LNCaP clone FGC (cell line): Measurements from ENCODE around the gene ERVH48-1.
"Not testable (repeated sequence)": the region's sequence is repeated elsewhere in the genome, so short reads cannot be mapped to it uniquely, and the experiment has no call there.

Source experiments
- DNase-seq: peaks from one replicate; pipeline ENCODE4 v3.0.0-alpha.2; 2011; ENCODE audit warnings: low read depth
- H3K4me3 ChIP-seq: 2 replicates; pipeline ENCODE4 v1.5.1; 2011; ENCODE audit warnings: mild to moderate bottlenecking, low read depth, low read length, control low read depth
- TF ChIP-seq, protein P1 (sequence below): IDR thresholded peaks from 2 replicates; pipeline ENCODE4 v1.5.1; 2012; ENCODE audit warnings: mild to moderate bottlenecking; ENCODE audit not compliant: control insufficient read depth, insufficient read depth; ENCODE audit errors: extremely low read depth

ERVH48-1 gene

DNA sequence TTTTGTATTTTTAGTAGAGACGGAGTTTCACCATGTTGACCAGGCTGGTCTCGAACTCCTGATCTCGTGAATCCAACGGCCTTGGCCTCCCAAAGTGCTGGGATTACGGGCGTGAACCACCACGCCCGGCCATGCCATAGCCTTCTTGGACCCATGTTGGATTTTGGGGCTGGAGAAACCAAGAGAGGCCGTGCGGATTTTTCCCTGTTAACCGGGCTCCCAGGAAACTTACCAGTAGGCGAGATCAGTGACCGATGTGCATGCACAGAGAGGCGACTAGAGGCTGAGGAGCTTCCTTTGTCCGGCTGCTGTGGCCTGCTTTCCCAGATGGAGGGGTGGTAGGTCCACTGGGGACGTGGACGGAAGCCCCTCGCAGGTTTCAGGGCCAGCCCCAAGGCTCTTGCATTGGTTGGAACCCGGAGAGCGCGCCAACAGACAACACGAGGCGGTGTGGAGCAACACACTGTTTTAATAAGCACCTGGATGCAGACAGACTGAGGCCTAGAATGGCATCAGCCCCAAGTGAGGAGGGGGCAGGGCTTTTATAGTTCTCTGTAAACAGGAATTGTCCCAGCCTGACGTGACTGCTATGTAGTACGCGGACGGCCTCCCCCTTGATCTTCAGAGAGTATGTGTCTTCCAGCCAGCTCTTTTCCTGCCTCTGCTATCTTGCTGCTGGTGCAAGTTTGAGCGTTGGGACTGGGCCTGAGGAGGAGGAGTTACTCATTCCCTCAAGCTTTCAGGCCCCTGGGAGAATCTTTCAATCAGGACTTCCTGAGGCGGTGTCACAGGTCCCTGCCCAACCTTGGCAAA, at the start of gene ERVH48-1:
Gene ERVH48-1 (minus strand): TSS at position 517 of the 813 bp plus-strand sequence. CDS start 6,624 bp downstream, outside the sequence.
- H3K4me3 ChIP-seq = no peak within 1 kb of the TSS
- TF ChIP-seq, protein P1, sequence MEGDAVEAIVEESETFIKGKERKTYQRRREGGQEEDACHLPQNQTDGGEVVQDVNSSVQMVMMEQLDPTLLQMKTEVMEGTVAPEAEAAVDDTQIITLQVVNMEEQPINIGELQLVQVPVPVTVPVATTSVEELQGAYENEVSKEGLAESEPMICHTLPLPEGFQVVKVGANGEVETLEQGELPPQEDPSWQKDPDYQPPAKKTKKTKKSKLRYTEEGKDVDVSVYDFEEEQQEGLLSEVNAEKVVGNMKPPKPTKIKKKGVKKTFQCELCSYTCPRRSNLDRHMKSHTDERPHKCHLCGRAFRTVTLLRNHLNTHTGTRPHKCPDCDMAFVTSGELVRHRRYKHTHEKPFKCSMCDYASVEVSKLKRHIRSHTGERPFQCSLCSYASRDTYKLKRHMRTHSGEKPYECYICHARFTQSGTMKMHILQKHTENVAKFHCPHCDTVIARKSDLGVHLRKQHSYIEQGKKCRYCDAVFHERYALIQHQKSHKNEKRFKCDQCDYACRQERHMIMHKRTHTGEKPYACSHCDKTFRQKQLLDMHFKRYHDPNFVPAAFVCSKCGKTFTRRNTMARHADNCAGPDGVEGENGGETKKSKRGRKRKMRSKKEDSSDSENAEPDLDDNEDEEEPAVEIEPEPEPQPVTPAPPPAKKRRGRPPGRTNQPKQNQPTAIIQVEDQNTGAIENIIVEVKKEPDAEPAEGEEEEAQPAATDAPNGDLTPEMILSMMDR = no peak
- peak; percentile 1 for DNase-seq

DNA sequence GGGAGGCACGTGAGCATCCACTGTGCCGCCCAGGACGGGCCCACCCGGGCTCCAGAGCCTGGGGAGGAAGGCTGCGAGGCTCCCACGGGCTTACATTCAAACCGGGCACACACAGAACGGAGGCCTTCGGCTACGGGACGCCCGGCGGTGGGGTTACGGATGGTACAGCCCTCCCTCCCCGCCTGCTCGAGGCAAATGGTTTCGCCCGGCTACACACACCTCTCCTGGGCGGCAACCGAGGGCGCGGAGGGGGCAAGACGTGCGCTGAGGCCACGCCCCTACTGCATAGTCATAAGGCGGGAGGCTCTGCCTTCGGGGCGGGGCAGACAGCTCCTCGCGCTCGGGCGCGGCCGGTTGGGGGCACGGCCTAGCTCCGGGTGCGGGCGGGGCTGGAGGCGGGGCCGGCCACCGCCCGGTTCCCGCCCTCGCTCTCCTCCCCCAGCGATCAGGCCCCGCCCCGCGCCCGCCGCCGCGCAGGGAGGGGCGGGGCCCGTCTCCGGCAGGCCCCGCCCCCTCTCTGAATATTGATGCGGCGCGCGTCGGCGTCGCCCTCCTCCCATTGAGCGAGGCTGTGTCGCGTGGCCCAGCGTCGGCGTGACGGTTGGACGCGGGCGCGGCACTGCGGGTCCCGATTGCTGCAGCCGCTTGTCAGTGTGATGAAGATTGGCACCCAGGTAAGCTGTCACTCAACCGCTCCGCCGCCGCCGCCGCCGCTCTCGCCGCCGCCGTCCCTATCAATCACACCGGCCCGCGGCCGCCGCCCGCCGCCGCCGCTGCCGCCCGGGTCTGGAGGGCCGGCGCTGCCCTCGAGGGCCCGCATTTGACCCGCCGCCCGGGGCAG, 48.8 kb upstream of the ERVH48-1 start, which contains the start of gene PKNOX1:
Gene PKNOX1 (plus strand): TSS at position 572 of the 841 bp plus-strand sequence. CDS start 29,820 bp downstream, outside the sequence.
- TF ChIP-seq, protein P1 = no peak
- DNase-seq = peak; percentile 93
- peak within 1 kb of the TSS; percentile 71 for H3K4me3 ChIP-seq

DNA sequence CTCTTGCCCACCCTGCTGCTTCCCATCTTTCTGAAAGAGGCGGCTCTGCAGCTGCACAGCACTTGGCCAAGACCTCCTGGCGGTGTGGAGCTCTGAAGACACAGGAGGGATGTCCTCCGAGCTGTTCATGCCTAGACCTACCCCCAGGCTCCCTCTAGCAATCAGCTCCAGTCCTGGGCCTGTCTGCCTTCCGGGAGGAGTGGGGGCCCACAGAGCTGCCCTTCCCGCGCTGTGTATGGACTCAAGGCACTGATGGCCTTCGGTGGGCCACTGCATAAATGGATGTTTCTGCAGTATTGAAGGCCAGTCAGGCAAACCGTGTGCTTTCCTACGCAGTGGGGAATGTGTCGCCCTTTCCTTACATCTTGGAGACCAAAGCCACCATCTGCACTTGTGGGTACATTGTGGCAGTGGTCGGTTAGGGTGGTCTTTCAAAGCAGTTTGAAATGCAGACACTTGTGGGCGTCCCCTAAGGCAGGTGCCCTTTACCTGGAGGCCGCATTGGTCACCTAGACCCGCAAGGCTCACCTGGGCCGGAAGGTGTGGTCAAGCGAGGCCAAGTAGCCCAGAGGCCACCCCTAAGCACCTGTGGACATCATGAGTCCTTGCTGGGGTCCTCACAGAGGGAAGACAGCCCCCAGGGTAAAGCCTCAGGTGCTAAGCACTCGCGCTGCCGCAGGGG, 48.0 kb upstream of the ERVH48-1 start:
- peak overlapping the region; percentile 51 for H3K4me3 ChIP-seq
- no peak for DNase-seq
- TF ChIP-seq, protein P1 = no peak

DNA sequence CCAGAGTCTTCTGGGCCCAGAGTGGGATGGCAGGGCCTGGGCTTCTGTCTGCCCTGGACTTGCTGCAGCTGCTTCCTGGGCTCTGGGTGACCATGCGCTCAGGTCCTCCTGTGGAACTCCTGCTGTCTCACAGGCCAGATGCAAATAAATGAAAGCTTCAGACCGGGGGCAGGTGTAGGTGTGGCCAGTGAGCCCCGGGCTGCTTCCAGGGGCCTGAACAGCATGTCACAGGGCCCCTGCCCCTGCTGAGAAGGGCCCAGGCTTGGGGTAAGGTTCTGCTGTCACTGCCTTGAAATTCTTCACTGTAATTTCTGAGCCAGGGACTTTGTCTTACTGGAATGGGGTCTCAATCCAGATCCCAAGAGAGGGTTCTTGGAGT, 46.5 kb upstream of the ERVH48-1 start:
- no peak for DNase-seq
- TF ChIP-seq, protein P1 = no peak
- no peak overlapping the region for H3K4me3 ChIP-seq

DNA sequence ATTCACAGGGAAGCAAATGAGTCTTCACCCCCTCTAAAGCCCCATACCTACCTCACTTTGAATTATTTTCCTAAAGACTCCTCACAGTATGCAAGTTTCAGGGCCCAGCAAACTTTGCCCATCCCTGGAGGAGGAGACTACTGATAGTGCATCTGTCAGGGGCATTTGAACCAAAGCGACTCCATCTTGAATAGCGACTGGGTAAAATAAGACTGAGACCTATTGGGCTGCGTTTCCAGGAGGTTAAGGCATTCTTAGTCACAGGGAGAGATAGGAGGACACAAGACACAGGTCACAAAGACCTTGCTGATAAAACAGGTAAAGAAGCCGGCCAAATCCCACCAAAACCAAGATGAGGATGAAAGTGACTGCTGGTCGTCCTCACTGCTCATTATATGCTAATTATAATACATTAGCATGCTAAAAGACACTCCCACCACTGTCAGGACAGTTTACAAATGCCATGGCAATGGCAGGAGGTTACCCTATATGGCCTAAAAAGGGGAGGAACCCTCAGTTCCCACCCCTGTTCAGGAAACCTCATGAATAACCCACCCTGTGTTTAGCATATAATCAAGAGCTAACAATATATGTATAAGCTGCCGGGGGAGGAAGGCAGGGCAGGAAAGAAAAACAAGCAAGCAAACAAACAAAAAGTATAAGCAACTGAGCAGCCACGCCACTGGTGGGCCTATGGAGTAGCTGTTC, 45.7 kb upstream of the ERVH48-1 start:
- TF ChIP-seq, protein P1 = no peak
- no peak overlapping the region for H3K4me3 ChIP-seq
- no peak for DNase-seq

DNA sequence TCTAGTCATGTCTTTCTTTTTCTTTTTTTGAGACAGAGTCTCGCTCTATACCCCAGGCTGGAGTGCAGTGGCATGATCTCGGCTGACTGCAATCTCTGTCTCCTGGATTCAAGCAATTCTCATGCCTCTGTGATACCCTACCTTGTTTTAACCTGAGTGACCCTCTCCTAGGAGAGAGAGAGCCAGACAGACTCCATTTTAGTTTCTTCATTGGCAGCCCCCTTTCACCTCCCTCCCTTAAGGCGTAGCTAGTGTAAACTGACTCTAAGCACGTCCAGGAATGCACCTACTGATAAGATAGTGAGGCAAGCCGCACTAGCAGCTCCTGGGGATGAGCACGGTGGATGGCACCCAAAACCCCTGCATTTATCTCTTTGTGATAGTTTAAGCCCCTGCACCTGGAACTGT, 43.8 kb upstream of the ERVH48-1 start:
- H3K4me3 ChIP-seq = no peak overlapping the region
- TF ChIP-seq, protein P1 = no peak
- no peak for DNase-seq

DNA sequence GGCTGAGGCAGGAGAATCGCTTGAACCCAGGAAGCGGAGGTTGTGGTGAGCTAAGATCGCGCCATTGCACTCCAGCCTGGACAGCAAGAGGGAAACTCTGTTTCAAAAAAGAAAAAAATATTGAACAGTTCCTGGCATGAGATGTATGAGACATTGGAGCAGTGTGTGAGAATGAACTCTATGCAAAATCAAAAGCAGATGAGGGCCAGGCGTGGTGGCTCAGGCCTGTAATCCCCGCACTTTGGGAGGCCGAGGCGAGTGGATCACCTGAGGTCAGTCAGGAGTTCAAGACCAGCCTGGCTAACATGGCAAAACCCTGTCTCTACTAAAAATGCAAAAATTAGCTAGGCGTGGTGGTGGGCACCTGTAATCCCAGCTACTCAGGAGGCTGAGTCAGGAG, 42.2 kb upstream of the ERVH48-1 start:
- not testable (repeated sequence) for DNase-seq, H3K4me3 ChIP-seq
